HG02943 (cell line): ENCODE data around the gene LAMA2.

Source experiments
- ATAC-seq: cut with Tn5 transposase; IDR thresholded peaks from one replicate; pipeline ENCODE4 v1.9.1; 2021; ENCODE audit warnings: mild to moderate bottlenecking, low read depth, moderate library complexity; ENCODE audit not compliant: unreplicated experiment

LAMA2 gene

DNA sequence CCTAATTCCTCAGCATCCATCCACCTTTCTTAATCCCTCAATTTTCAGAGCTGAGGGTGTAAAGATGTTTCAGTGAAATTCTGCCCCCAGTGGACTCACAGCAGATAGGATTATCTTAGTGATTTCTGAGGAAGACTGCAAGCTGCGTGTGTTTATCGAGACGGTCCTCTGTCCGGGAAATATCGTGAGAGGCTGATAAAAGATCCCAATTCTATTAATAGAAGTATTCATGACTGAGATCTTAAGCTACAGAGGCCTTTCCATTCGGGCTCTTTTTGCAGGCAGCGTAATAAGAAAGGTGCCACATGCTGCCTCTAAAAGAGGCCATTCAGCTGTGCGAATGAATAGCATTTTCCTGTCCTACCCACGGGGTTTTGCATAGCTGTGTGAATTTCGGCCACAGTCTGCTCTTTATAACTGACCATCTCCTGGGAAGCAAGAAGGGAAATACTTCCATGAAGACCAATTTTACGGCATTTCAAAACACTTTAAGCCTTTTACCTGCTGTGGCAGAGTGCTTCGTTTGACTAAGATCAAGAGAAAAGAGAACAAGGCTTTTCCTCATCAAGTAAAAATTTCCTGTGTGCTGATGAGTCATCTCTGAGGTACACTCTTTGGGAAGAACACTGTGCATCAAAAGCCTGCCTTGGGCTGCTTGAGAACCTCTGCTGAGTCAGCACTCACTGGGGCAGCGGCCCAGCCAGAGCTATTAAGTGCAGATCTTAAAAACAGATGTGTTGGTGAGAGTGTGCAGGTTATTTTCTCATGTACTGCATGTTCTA, 618.2 kb downstream of the LAMA2 start:
- no peak for ATAC-seq

- no peak for ATAC-seq
Measured at GRCh38 chr6:129501740-129502660, 619.1 kb downstream of the LAMA2 start.

DNA sequence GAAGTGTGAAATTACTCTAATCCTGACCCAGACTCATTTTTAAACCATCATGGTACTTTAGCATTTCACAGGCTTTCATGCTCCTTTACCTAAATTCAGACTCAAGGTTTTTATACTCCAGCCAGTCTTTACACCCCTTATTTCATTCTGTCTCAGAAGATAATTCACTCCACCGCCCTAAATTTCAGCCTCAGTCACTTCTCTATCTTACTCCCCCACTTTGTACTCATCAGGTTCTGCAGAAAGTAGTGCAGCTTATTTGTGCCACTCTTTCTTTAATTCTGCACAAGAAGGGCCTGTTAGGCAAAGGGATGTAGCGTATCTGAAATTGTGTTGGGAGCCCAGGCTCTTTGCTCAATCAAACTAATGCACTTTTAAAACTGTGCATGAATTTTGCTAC, 621.5 kb downstream of the LAMA2 start:
- ATAC-seq, result no peak

GRCh38 chr6:129507059-129507807, 624.3 kb downstream of the LAMA2 start:
- ATAC-seq, result no peak

DNA sequence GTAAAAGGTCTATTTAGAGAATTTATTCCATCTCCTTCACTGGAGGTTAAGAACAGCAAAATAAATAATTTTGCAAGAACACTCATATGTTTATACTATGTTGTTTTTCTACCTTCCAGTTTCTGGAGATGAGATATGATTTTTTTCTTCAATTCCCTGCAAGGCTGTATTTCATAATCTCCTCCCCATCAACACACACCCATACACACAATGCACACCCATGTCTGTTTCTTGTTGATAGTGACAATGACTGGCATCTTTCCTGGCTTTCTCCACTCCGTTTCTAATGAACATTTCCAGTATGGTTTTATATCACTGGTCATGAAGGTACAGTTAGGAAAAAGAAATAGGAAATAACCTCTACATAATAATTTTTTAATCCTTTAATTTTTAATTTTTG, 624.9 kb downstream of the LAMA2 start:
- ATAC-seq, result no peak

DNA sequence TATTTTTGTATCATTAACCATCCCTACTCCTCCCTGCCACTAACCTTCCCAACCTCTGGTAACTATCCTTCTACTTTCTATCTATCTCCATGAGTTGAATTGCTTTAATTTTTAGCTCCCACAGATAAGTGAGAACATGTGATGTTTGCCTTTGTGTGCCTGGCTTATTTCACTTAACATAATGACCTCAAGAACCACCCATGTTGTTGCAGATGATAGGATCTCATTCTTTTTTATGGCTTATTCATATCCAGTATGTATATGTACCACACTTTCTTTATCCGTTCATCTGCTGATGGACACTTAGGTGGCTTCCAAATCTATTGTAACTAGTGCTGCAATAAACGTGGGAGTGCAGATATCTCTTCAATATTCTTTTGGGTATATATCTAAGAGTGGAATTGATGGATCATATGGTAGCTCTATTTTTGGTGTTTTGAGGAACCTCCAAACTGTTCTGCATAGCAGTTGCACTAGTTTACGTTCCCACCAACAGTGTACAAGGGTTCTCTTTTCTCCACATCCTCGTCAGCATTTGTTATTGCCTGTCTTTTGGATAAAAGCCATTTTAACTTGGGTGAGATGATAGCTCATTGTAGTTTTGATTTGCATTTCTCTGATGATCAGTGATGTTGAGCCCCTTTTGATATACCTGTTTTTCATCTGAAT, 625.7 kb downstream of the LAMA2 start:
- ATAC-seq, result no peak

GRCh38 chr6:129510950-129511349, 628.0 kb downstream of the LAMA2 start:
- no peak for ATAC-seq

GRCh38 chr6:129513471-129513870, 630.5 kb downstream of the LAMA2 start:
- no peak for ATAC-seq

DNA sequence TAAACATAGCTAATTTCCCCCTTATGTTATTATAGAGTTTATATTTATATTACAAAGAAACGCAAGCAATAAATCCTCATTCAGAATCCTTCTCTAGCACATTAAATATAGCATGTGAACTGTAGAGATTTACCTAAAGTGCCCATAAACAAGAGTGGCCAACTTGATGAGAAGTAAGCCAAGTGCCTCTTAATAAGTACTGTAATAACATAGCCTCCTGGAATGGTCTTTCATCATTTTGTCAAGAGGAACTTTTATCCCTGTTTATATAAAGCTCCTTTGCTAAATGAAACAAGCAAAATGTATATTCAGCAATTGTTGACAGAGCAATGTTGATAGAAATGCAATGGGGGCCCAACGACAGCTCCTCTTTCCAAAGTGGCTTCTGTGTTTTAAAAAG, 632.1 kb downstream of the LAMA2 start:
- ATAC-seq, result no peak

GRCh38 chr6:129516005-129516404, 633.1 kb downstream of the LAMA2 start:
- ATAC-seq, result no peak

DNA sequence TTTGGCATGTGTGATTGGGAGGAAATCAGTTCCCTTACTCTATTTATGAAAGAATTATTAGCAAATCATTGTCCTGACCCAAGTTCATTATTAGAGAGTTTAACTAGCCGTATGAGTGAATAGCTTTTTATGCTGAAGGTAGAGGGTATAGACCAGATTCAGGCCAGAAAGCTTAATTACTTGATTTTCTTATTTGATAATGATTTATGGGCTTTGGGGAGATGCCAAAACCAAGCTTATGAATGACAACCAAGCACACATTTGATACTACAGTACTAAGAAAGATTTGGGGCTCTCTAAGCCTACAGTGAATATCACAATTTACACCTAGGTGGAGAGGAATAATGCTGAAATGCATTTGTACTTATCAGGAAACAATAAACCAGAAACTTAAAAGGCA, 633.8 kb downstream of the LAMA2 start:
- ATAC-seq, result no peak

DNA sequence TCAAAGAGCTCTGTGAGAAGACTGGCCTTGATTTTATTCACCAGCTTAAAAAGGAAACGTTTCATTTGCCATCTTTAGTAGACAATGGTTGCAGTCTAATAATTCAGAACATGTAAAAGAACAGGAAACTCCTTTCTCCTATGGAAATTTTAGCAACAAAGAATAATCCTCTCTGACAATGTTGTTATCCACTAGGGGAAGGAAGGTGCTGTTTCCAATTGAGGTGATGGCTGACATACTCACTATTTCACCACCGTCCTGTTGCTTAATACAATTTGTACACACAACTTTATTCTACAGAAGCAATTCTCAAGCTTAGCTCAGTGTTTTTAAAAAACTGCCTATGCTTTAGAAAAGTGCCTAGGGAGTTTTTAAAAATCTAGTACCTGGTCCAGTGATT, 634.4 kb downstream of the LAMA2 start:
- no peak for ATAC-seq

DNA sequence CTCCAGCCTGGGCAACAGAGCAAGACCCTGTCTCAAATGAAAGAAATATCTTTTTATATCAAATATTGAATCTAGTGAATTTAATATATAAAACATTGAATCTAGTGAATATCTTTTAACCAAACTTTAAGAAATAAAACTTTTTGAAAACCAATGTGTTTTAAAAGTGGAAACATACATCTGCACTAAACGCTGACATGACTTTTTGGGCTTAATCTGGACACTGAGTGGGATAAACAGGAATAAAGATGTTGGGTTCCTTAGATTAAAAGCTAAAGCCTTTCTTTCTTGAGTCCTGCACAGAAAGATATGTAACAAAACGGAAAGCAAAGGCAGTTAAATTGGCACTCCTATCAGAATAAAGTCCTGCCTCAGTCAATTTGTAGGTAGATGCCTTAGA, 636.8 kb downstream of the LAMA2 start:
- ATAC-seq, result no peak

- no peak for ATAC-seq
Measured at GRCh38 chr6:129521946-129522345, 639.0 kb downstream of the LAMA2 start.

GRCh38 chr6:129523816-129524215, 640.9 kb downstream of the LAMA2 start:
- no peak for ATAC-seq

DNA sequence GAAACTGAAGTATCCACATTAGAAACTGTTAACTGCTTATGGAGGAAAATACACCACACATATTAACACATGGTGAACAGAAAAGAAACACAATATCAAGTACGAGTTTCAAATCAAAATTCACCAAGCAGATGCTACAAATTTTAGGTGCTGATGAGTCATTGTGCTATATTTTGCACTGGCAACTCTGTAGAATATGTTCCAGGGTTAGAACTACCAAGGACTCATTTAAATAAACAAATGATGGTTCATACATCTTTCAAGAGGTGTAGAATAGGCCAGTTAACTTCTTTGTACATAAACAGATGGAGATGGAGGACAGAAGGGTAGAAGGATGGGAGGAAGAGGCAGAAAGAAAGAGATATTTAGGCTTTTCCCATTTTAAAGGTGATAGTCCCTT, 642.1 kb downstream of the LAMA2 start:
- no peak for ATAC-seq

- no peak for ATAC-seq
Measured at GRCh38 chr6:129534926-129535325, 652.0 kb downstream of the LAMA2 start.

- no peak for ATAC-seq
Measured at GRCh38 chr6:129536271-129536670, 653.3 kb downstream of the LAMA2 start.

GRCh38 chr6:129539032-129539431, 656.1 kb downstream of the LAMA2 start:
- ATAC-seq, result no peak

DNA sequence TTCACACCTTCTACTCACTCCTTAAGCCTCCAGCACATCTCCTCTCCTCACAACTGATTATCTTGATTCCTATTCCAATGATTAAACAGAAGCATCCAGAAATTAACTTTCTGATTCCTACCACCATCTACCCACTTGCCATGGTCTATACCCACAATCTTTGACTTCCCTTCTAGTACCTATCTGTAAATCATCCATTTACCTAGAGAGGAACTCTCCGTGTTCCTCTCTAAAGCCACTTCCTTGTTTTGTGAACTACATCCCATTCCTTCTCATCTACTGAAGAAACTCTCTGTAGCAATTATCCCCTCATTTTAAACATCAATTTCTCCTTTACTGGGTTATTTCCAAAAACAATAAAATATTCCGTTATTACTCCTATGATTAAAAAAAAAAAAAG, 659.8 kb downstream of the LAMA2 start:
- ATAC-seq, result no peak
